HepG2 (cell line): Measurements from ENCODE around the gene INO80B. TPM values are rescaled to one million over a fixed set of nuclear protein-coding genes. Genes with fewer than 3 reads are reported as not detected.

Experiments
- ATRX ChIP-seq: sonication (generic); formaldehyde crosslinking; IDR thresholded peaks from 2 replicates; pipeline ENCODE4 v1.4.0; 2020; ENCODE audit warnings: missing genetic modification reagents, borderline replicate concordance
- CHCHD3 ChIP-seq: sonication (generic); formaldehyde crosslinking; IDR thresholded peaks from 2 replicates; pipeline ENCODE4 v1.8.0; 2022; ENCODE audit warnings: mild to moderate bottlenecking, missing genetic modification reagents, moderate library complexity
- ELF1 ChIP-seq: sonication (generic); formaldehyde crosslinking; IDR thresholded peaks from 2 replicates; pipeline ENCODE4 v1.4.0; 2020; ENCODE audit warnings: missing genetic modification reagents
- ETV5 ChIP-seq: IDR thresholded peaks from 2 replicates; pipeline ENCODE4 v1.6.1; 2018; ENCODE audit warnings: missing biosample characterization, missing genetic modification reagents, inconsistent platforms, borderline replicate concordance
- FOXC1 ChIP-seq: sonication (generic); formaldehyde crosslinking; IDR thresholded peaks from 2 replicates; pipeline ENCODE4 v1.8.0; 2022; ENCODE audit warnings: mild to moderate bottlenecking, missing genetic modification reagents, borderline replicate concordance
- HINFP ChIP-seq: sonication (generic); formaldehyde crosslinking; IDR thresholded peaks from 2 replicates; pipeline ENCODE4 v1.4.0; 2020; ENCODE audit warnings: low read depth, mild to moderate bottlenecking, missing genetic modification reagents
- HOMEZ ChIP-seq: IDR thresholded peaks from 2 replicates; pipeline ENCODE4 v1.6.1; 2016; ENCODE audit warnings: low read depth
- KLF13 ChIP-seq: sonication (generic); formaldehyde crosslinking; IDR thresholded peaks from 2 replicates; pipeline ENCODE4 v1.4.0; 2020; ENCODE audit warnings: mild to moderate bottlenecking, missing genetic modification reagents
- NFYC ChIP-seq: IDR thresholded peaks from 2 replicates; pipeline ENCODE4 v1.6.1; 2016; ENCODE audit warnings: missing genetic modification reagents, missing compliant biosample characterization
- NR1H2 ChIP-seq: sonication (generic); formaldehyde crosslinking; IDR thresholded peaks from 2 replicates; pipeline ENCODE4 v1.8.1; 2022; ENCODE audit warnings: low read depth, missing genetic modification reagents, borderline replicate concordance
- RBFOX2 ChIP-seq: fragments of 200-400 bp; formaldehyde crosslinking; IDR thresholded peaks from 2 replicates; pipeline ENCODE4 v1.6.1; 2017; ENCODE audit warnings: low read depth, mild to moderate bottlenecking, low read length
- SCMH1 ChIP-seq: sonication (generic); formaldehyde crosslinking; IDR thresholded peaks from 2 replicates; pipeline ENCODE4 v1.9.0; 2021; ENCODE audit warnings: missing genetic modification reagents, mild to moderate bottlenecking, borderline replicate concordance
- SRSF1 ChIP-seq: fragments of 200-400 bp; formaldehyde crosslinking; optimal IDR thresholded peaks from 2 replicates; pipeline ENCODE3; 2017; ENCODE audit warnings: mild to moderate bottlenecking, low read depth, low read length, moderate library complexity
- TERF1 ChIP-seq: sonication (generic); formaldehyde crosslinking; IDR thresholded peaks from 2 replicates; pipeline ENCODE4 v1.8.0; 2022; ENCODE audit warnings: mild to moderate bottlenecking, missing genetic modification reagents, moderate library complexity
- ZBTB20 ChIP-seq: sonication (generic); formaldehyde crosslinking; IDR thresholded peaks from 2 replicates; pipeline ENCODE4 v1.8.1; 2023; ENCODE audit warnings: missing genetic modification reagents, low read depth, mild to moderate bottlenecking, borderline replicate concordance
- ZBTB3 ChIP-seq: sonication (generic); formaldehyde crosslinking; IDR thresholded peaks from 2 replicates; pipeline ENCODE4 v1.4.0; 2020; ENCODE audit warnings: low read depth, mild to moderate bottlenecking, moderate library complexity, missing genetic modification reagents, borderline replicate concordance
- ZBTB38 ChIP-seq: sonication (generic); formaldehyde crosslinking; IDR thresholded peaks from 2 replicates; pipeline ENCODE4 v1.5.1; 2020; ENCODE audit warnings: mild to moderate bottlenecking, missing genetic modification reagents
- ZBTB39 ChIP-seq: sonication (generic); formaldehyde crosslinking; IDR thresholded peaks from 2 replicates; pipeline ENCODE4 v1.5.0; 2020; ENCODE audit warnings: missing genetic modification reagents
- ZBTB44 ChIP-seq: sonication (generic); formaldehyde crosslinking; IDR thresholded peaks from 2 replicates; pipeline ENCODE4 v1.4.0; 2020; ENCODE audit warnings: missing genetic modification reagents
- ZNF234 ChIP-seq: sonication (generic); formaldehyde crosslinking; conservative IDR thresholded peaks from 2 replicates; pipeline ENCODE4 v1.5.1; 2020; ENCODE audit warnings: mild to moderate bottlenecking, missing genetic modification reagents
- polyA plus RNA-seq, 8 experiments: library from polyadenylated mRNA; depleted of rRNA in 3 of 8; stranded (reverse) in 7 of 8; unstranded in 1 of 8; fragments of >200 nt; fragmentation: Illumina TruSeq in 4 of 8; extraction: Trizol in 4 of 8; gene quantifications; 2 replicates each; pipeline versions ENCODE4 v1.2.1 to v1.2.3, GENCODE V29; 2011 to 2016; ENCODE audit warnings: low read depth in 4 of 8, missing spikeins in 1 of 8, mixed read lengths in 1 of 8; ENCODE audit not compliant: insufficient read depth in 1 of 8
- total RNA-seq, 5 experiments: library from RNA; depleted of rRNA; stranded (reverse); fragments of >200 nt; fragmentation: Illumina TruSeq; extraction: Trizol; gene quantifications; 2 replicates each; pipeline ENCODE4 v1.2.3, GENCODE V29; 2016; ENCODE audit warnings: low read depth in 1 of 5

The INO80B gene
- total and polyA plus RNA-seq, 2 of the 13 experiments (the other 11 are each of a cell fraction or from before 2014, with no cell fraction given): 6.2 to 14.5 TPM

- TF ChIP-seq ZBTB39: peak; percentile 84; the same call in 1 of the 2 replicates
- peak; percentile 62; the same call in 1 of the 2 replicates for TF ChIP-seq NR1H2 (CRISPR knock-in tag)
- TF ChIP-seq KLF13 (CRISPR knock-in tag): peak; percentile 54; the same call in 1 of the 2 replicates
- TF ChIP-seq TERF1 (CRISPR knock-in tag): no peak
- TF ChIP-seq RBFOX2: peak; percentile 94
- TF ChIP-seq ELF1 (CRISPR knock-in tag): peak; percentile 96
- 0 out of 2 replicates have a peak, but pooled peaks have one; percentile 28 for TF ChIP-seq ZBTB44 (CRISPR knock-in tag)
- TF ChIP-seq SCMH1 (CRISPR knock-in tag): no peak
- no peak for TF ChIP-seq ATRX (CRISPR knock-in tag)
- TF ChIP-seq HOMEZ: peak; percentile 37; the same call in 1 of the 2 replicates
- TF ChIP-seq HINFP: peak; percentile 80
- TF ChIP-seq FOXC1 (CRISPR knock-in tag): peak; percentile 38; the same call in 1 of the 2 replicates
- peak; percentile 91 for TF ChIP-seq ZBTB20 (CRISPR knock-in tag)
- TF ChIP-seq ETV5 (CRISPR knock-in tag): peak; percentile 87; the same call in 1 of the 2 replicates
- no peak for TF ChIP-seq ZNF234 (CRISPR knock-in tag)
- TF ChIP-seq NFYC (CRISPR knock-in tag): peak; percentile 38; the same call in 1 of the 2 replicates
- TF ChIP-seq CHCHD3: peak; percentile 65; the same call in 1 of the 2 replicates
- TF ChIP-seq ZBTB38: peak; percentile 91
- peak; percentile 58 for TF ChIP-seq SRSF1
- peak; percentile 69 for TF ChIP-seq ZBTB3
These were observed 14.3 kb upstream of the INO80B start (continued) for GRCh38 chr2:74440378-74441169.
